ENCODE results near the gene MSRB1. TPM values are rescaled to one million over a fixed set of nuclear protein-coding genes. Genes with fewer than 3 reads are reported as not detected.
"Not testable (repeated sequence)": the region's sequence is repeated elsewhere in the genome, so short reads cannot be mapped to it uniquely, and the experiment has no call there.

The MSRB1 gene
- total and polyA plus RNA-seq, 10 donors = 31.1 to 114 (median 57.2) TPM

DNA sequence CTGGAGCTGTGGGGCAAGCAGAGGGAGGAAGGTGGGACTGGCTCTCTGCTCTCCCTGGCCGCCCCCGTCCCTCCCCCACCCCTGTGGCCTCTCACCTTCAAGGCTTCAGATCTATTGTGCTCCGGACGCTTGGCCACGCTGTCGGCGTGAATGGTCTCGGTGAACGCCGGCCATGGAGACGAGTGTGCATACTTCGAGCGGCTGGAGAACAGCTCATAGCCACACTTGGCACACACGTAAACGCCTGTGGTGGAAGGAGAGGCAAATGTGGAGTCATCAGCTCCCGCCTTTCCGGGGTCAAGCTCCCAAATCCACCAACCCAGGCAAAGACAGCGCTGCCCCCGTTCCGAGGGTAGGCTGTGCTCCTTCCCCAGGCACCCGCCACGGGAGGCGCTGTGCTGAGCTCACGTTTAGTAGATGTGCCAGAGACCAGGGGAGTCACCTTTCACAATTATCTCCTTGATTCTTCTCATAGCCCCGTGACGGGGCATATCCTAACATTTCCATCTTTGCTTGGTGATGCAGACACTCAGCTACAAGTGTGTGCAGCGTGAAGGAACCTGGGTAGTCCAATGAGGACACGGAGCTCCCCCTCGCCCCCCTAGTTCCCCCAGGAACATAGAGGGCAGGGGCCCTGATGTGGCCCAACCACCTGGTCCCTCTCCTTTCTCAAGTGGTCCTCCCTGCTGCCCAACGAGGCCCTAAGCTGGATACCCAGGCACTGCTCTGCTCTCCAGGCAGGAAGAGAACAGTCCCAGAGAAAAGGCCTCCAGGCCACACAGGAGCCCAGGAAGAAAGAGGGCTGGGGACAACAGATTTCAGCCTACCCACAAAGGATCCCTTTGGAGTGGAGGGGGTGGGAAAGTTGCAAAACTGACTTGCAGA lies 1.6 kb downstream of the MSRB1 start:
- intact Hi-C loops (cut with DNase I; ENCODE audit: low total_unique reads) = no loop called here
- Histone ChIP-seq H3K4me1 (peaks cover 11 to 74% (median 40%) of the 10 kb centered on the region in 6 donors), H3K27ac (peak overlapping the region; percentile 61 to 94 (median 84)), H3K9me3 (no peaks in the 10 kb centered on the region), H3K27me3 (replicated peaks in 1 of 7) (no peaks in the 10 kb centered on the region), H3K36me3 (peaks cover 0 to 50% (median 25%) of the 10 kb centered on the region in 6 donors), H3K4me3 (peak overlapping the region in 7 of 8 donors; percentile 64 to 93 (median 82))
- 78 to 89% (median 84%) methylated on average over 24 to 30 of the region's 30 CpGs for WGBS, 5 donors
- TF ChIP-seq POLR2AphosphoS5 (IDR thresholded peaks at IDR 0.05) (no peak), POLR2A (IDR thresholded peaks at IDR 0.05) (no peak)
- TF ChIP-seq, protein P1, sequence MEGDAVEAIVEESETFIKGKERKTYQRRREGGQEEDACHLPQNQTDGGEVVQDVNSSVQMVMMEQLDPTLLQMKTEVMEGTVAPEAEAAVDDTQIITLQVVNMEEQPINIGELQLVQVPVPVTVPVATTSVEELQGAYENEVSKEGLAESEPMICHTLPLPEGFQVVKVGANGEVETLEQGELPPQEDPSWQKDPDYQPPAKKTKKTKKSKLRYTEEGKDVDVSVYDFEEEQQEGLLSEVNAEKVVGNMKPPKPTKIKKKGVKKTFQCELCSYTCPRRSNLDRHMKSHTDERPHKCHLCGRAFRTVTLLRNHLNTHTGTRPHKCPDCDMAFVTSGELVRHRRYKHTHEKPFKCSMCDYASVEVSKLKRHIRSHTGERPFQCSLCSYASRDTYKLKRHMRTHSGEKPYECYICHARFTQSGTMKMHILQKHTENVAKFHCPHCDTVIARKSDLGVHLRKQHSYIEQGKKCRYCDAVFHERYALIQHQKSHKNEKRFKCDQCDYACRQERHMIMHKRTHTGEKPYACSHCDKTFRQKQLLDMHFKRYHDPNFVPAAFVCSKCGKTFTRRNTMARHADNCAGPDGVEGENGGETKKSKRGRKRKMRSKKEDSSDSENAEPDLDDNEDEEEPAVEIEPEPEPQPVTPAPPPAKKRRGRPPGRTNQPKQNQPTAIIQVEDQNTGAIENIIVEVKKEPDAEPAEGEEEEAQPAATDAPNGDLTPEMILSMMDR (IDR thresholded peaks at IDR 0.05 in 8 of 11, conservative IDR thresholded peaks at IDR 0.05 in 3 of 11) = no peak
- no peak for DNase-seq

DNA sequence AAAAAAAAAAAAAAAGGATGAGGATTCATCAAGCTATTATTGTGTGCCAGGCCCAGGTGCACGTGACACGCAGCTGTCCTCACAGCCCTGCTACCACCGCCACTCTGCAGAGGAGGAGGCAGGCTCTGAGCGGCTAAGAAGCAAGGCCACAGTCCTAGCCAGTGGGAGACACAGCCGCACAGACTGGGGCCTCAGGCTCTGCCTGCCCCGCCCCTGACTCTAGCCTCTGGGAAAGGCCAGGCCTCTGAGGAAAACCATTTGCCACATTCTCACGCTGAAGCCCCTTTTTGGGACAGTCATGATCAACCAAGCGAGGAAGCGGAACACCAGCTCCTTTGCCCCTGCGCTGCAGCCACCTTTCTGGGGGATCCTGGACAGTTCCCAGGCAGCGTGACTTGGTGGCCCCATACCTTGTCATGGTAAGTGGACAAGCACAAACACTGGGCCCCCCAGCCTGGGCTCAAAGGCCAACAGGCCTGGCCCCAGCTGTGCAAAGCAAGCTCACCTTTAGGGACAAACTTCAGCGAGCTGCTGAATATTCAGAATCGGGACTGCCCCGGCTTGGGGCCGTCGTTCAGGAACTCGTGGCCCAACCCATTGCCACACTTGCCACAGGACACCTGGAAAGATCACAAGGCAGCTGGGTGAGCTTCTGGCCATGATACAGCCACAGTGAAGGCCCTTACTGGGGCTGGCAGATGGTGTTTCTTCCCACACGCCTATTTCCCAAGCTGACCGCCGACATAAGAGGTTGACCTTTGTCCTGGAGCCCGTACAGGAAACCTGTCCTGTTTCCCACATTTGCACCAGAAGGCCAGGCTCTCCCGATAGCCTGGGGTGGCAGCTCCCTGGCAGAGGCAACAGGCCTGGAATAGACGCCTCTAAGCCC lies 2.5 kb downstream of the MSRB1 start:
- Histone ChIP-seq H3K27me3 (replicated peaks in 1 of 7) (no peaks in the 10 kb centered on the region), H3K36me3 (peaks cover 0 to 59% (median 25%) of the 10 kb centered on the region in 6 donors), H3K4me1 (peaks cover 11 to 81% (median 40%) of the 10 kb centered on the region in 6 donors), H3K4me3 (peak overlapping the region in 6 of 8 donors; percentile 64 to 93 (median 83)), H3K27ac (peak overlapping the region in 6 of 8 donors; percentile 83 to 94 (median 88)), H3K9me3 (no peaks in the 10 kb centered on the region)
- TF ChIP-seq POLR2AphosphoS5 (IDR thresholded peaks at IDR 0.05) = peak in 1 of 3 donors; percentile 4
- TF ChIP-seq POLR2A (IDR thresholded peaks at IDR 0.05) = no peak
- 64 to 86% (median 69%) methylated on average over 18 to 23 of the region's 23 CpGs for WGBS, 5 donors
- no peak for DNase-seq
- intact Hi-C loops (cut with DNase I; ENCODE audit: low total_unique reads) = no loop called here

DNA sequence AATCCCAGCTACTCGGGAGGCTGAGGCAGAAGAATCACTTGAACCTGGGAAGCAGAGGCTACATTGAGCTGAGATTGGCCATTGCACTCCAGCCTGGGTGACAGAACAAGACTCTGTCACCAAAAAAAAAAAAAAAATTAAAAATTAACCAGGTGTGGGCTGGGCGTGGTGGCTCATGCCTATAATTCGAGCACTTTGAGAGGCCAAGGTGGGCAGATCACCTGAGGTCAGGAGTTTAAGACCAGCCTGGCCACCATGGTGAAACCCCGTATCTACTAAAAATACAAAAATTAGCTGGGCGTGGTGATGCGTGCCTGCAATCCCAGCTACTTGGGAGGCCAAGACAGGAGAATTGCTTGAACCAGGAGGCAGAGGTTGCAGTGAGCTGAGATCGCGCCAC lies 3.2 kb downstream of the MSRB1 start:
- Histone ChIP-seq H3K4me1 (peaks cover 11 to 85% (median 40%) of the 10 kb centered on the region in 6 donors), H3K27ac (peak overlapping the region in 4 of 8 donors; percentile 80 to 94 (median 88)), H3K36me3 (peaks cover 0 to 61% (median 25%) of the 10 kb centered on the region in 6 donors), H3K4me3 (peak overlapping the region in 3 of 8 donors; percentile 84 to 93 (median 85))
- DNase-seq; H3K9me3 ChIP-seq; H3K27me3 ChIP-seq (replicated peaks in 1 of 7); intact Hi-C loops (cut with DNase I; ENCODE audit: low total_unique reads): not testable (repeated sequence)
- 93 to 98% (median 96%) methylated on average over 8 of the region's 8 CpGs for WGBS, 5 donors

DNA sequence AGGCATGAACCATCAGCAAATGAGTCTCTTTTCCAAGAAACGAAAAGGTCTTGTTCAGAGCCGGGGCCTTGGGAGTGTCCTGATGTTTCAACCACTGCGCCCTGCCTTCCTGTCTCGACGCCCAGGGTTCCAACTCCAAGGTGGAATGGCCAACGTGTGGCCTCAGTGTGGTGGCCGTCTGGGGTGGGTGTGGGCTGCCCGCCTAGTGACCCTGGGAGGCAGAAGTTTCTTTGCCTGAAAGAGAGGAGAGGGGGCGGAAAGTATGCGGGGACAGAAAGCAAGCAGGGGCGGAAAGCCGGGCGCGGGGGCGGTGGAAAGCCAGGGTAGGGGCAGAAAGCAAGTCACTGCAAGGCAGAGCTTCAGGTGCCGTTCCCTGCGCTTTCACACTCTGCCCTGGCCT lies 4.1 kb downstream of the MSRB1 start:
- H3K9me3 ChIP-seq = no peaks in the 10 kb centered on the region
- H3K27ac ChIP-seq = peak overlapping the region in 7 of 8 donors; percentile 45 to 94 (median 80)
- H3K36me3 ChIP-seq = peaks cover 0 to 61% (median 25%) of the 10 kb centered on the region in 6 donors
- WGBS, 5 donors = 78 to 91% (median 88%) methylated on average over 16 to 17 of the region's 17 CpGs
- DNase-seq = no peak
- peak overlapping the region in 3 of 8 donors; percentile 21 to 85 (median 50) for H3K4me3 ChIP-seq
- H3K27me3 ChIP-seq (replicated peaks in 1 of 7) = no peaks in the 10 kb centered on the region
- H3K4me1 ChIP-seq = peaks cover 11 to 83% (median 39%) of the 10 kb centered on the region in 6 donors
- TF ChIP-seq, protein P1 (IDR thresholded peaks at IDR 0.05 in 8 of 11, conservative IDR thresholded peaks at IDR 0.05 in 3 of 11) = no peak
- TF ChIP-seq POLR2AphosphoS5 (IDR thresholded peaks at IDR 0.05) (no peak), POLR2A (IDR thresholded peaks at IDR 0.05) (no peak)
- intact Hi-C loops (cut with DNase I; ENCODE audit: low total_unique reads) = no loop called here

Data from spleen (tissue), 11 donors.